Loucy (cell line): ENCODE data around the gene DRD3.

ENCODE experiments used
- H2AFZ ChIP-seq: fragments of 200-600 bp; sonication (generic); 2 replicates; pipeline ENCODE4 v1.6.0; 2016; ENCODE audit warnings: antibody characterized with exemption, mild to moderate bottlenecking, low read length, moderate library complexity
- H3F3A ChIP-seq: fragments of 200-600 bp; 2 replicates; pipeline ENCODE4 v1.6.0; 2016; ENCODE audit warnings: antibody characterized with exemption, low read depth, mild to moderate bottlenecking
- H3K27me3 ChIP-seq: fragments of 200-600 bp; sonication (generic); 2 replicates; pipeline ENCODE4 v1.6.1; 2014; ENCODE audit warnings: low read length, mild to moderate bottlenecking; ENCODE audit not compliant: insufficient read depth, poor library complexity, severe bottlenecking
- H3K36me3 ChIP-seq: fragments of 200-600 bp; sonication (generic); 2 replicates; pipeline ENCODE4 v1.6.1; 2016; ENCODE audit warnings: low read length; ENCODE audit not compliant: insufficient read depth
- H3K4me1 ChIP-seq: fragments of 200-600 bp; sonication (generic); 2 replicates; pipeline ENCODE4 v1.5.1; 2014; ENCODE audit warnings: low read length, mild to moderate bottlenecking; ENCODE audit not compliant: insufficient read depth, poor library complexity, severe bottlenecking
- H3K4me2 ChIP-seq: fragments of 200-600 bp; sonication (generic); 2 replicates; pipeline ENCODE4 v1.6.0; 2014; ENCODE audit warnings: antibody characterized with exemption, low read length, low read depth, mild to moderate bottlenecking; ENCODE audit not compliant: poor library complexity, severe bottlenecking
- H3K4me3 ChIP-seq: fragments of 200-600 bp; sonication (generic); 2 replicates; pipeline ENCODE4 v1.5.1; 2014; ENCODE audit warnings: low read length, mild to moderate bottlenecking, mixed read lengths; ENCODE audit not compliant: poor library complexity, severe bottlenecking
- H3K79me2 ChIP-seq: fragments of 200-600 bp; sonication (generic); 2 replicates; pipeline ENCODE4 v1.6.1; 2014; ENCODE audit warnings: low read length; ENCODE audit not compliant: insufficient read depth
- H3K9ac ChIP-seq: fragments of 200-600 bp; sonication (generic); 2 replicates; pipeline ENCODE4 v1.6.0; 2014; ENCODE audit warnings: mild to moderate bottlenecking, low read depth, low read length, moderate library complexity; ENCODE audit not compliant: poor library complexity, severe bottlenecking
- H3K9me2 ChIP-seq: fragments of 200-600 bp; sonication (generic); replicated peaks from 2 replicates; pipeline ENCODE4 v1.6.1; 2016; ENCODE audit warnings: low read depth, low read length, mixed read lengths
- H3K9me3 ChIP-seq: fragments of 200-600 bp; sonication (generic); 2 replicates; pipeline ENCODE4 v1.6.1; 2014; ENCODE audit warnings: mild to moderate bottlenecking, antibody characterized with exemption, low read length, low read depth; ENCODE audit not compliant: insufficient read depth
- H4K20me1 ChIP-seq: fragments of 200-600 bp; sonication (generic); 2 replicates; pipeline ENCODE4 v1.6.0; 2014; ENCODE audit warnings: antibody characterized with exemption, low read length, mild to moderate bottlenecking; ENCODE audit not compliant: insufficient read depth, poor library complexity, severe bottlenecking
- EZH2phosphoT487 ChIP-seq: fragments of 200-600 bp; IDR thresholded peaks from 2 replicates; pipeline ENCODE4 v1.6.1; 2018; ENCODE audit warnings: antibody characterized with exemption, mild to moderate bottlenecking, moderate library complexity, borderline replicate concordance
- TF ChIP-seq, protein P1 (sequence below): fragments of 200-600 bp; sonication (generic); conservative IDR thresholded peaks from 2 replicates; pipeline ENCODE4 v1.5.1; 2014; ENCODE audit warnings: mild to moderate bottlenecking, antibody characterized with exemption, low read length

DRD3 gene

DNA sequence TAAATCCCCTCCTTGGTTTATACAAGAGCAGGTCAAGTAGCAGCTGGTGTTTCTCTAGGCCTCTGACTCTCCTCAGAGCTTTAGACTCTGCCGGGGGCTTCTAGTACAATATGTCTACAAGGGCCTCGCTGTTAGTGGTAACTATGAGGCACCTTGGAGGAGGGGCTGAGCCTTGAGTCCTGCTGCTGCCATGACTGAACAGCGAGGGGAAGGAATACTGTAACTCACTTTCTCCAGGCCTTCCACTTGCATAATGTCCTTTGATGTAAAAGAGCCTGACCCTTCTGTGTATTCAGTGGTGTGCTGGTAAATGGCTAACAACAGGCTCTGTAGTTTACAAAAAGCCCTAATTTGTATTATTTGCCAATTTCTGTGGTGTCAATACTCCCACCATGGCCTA is 27.8 kb downstream of the DRD3 start:
- TF ChIP-seq, protein P1, sequence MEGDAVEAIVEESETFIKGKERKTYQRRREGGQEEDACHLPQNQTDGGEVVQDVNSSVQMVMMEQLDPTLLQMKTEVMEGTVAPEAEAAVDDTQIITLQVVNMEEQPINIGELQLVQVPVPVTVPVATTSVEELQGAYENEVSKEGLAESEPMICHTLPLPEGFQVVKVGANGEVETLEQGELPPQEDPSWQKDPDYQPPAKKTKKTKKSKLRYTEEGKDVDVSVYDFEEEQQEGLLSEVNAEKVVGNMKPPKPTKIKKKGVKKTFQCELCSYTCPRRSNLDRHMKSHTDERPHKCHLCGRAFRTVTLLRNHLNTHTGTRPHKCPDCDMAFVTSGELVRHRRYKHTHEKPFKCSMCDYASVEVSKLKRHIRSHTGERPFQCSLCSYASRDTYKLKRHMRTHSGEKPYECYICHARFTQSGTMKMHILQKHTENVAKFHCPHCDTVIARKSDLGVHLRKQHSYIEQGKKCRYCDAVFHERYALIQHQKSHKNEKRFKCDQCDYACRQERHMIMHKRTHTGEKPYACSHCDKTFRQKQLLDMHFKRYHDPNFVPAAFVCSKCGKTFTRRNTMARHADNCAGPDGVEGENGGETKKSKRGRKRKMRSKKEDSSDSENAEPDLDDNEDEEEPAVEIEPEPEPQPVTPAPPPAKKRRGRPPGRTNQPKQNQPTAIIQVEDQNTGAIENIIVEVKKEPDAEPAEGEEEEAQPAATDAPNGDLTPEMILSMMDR, result no peak
- no peak for TF ChIP-seq EZH2phosphoT487
- Histone ChIP-seq H3K9ac (no peak overlapping the region), H3K27me3 (no peaks in the 10 kb centered on the region), H3F3A (no peaks in the 10 kb centered on the region), H3K4me1 (no peaks in the 10 kb centered on the region), H3K4me3 (no peak overlapping the region), H3K9me3 (no peaks in the 10 kb centered on the region), H2AFZ (no peak overlapping the region), H3K4me2 (no peak overlapping the region), H4K20me1 (no peaks in the 10 kb centered on the region), H3K9me2 (no peaks in the 10 kb centered on the region), H3K79me2 (no peaks in the 10 kb centered on the region), H3K36me3 (no peaks in the 10 kb centered on the region)

DNA sequence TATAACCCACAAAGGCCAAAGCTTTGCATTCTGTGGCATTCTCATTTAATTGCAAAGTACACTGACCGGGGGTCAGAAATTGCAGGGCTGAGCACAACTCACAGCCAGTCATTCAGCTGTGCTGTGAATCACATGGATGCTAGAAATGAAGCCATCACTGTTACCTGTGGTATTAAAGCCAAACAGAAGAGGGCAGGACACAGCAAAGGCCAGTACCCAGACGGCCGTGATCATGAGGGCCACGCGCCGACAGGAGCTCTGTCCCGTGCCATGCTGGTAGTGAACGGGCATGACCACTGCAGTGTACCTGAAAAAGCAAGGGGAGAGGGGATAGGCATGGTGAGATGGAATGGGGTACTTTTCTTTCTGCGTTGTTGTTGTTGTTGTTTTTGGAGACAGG is 31.6 kb downstream of the DRD3 start:
- no peaks in the 10 kb centered on the region for H3K36me3 ChIP-seq
- H3K9me3 ChIP-seq, result no peaks in the 10 kb centered on the region
- no peak overlapping the region for H3K4me3 ChIP-seq
- no peaks in the 10 kb centered on the region for H3K27me3 ChIP-seq
- no peak for TF ChIP-seq EZH2phosphoT487
- TF ChIP-seq, protein P1, result no peak
- no peaks in the 10 kb centered on the region for H3K79me2 ChIP-seq
- H4K20me1 ChIP-seq, result no peaks in the 10 kb centered on the region
- no peaks in the 10 kb centered on the region for H3F3A ChIP-seq
- no peak overlapping the region for H3K9ac ChIP-seq
- no peak overlapping the region for H2AFZ ChIP-seq
- no peaks in the 10 kb centered on the region for H3K4me1 ChIP-seq
- no peaks in the 10 kb centered on the region for H3K9me2 ChIP-seq
- no peak overlapping the region for H3K4me2 ChIP-seq

DNA sequence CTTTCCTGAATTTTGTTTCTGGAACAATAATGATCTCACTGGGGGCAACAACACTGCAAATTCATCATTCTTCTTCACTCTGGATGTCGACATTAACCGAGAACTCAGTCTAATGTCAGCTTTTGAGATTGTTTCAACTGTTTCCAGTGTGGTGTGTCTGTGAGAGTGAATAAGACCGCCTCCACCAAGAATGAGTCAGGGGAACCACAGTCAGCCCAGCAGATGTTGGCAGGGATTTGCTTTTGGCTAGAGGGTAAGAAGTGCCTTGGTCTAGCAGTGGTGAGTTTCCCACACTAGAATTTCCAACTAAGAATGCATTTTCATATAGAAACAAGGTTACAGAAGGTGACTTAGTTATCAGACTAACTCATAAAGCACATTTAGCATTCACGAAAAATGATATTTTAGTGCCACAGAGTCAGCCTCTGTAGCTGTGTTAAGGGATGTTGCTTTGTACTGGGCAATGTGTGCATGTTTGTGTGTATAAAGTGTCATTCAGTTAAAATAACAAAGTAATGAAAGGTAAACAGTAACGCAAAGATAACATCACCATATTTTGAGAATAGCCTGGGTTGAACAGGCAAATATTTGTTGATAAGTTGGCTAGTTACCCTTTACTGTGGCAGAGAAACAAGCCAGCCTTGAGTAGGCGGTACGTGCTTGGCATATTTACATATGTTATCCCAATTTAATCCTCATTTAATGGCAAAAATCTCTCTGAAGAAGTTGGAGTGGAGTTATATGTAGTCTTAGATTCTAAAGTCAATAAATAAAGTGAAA is 33.8 kb downstream of the DRD3 start:
- Histone ChIP-seq H3K9me3 (no peaks in the 10 kb centered on the region), H3F3A (no peaks in the 10 kb centered on the region), H3K9me2 (no peaks in the 10 kb centered on the region), H3K36me3 (no peaks in the 10 kb centered on the region), H2AFZ (no peak overlapping the region), H3K79me2 (no peaks in the 10 kb centered on the region), H3K4me3 (no peak overlapping the region), H3K9ac (no peak overlapping the region), H3K4me1 (no peaks in the 10 kb centered on the region), H4K20me1 (no peaks in the 10 kb centered on the region), H3K27me3 (no peaks in the 10 kb centered on the region), H3K4me2 (no peak overlapping the region)
- TF ChIP-seq, protein P1, result no peak
- TF ChIP-seq EZH2phosphoT487, result no peak
